T-helper 2 cell treated with Interferon-gamma antibody and Interleukin-4, amounts not matched to agents 5 μg/mL and 100 μg/mL, for 36 hours (primary cell): Measurements from ENCODE around the gene TAAR2.

ENCODE experiments used
- DNase-seq: peaks from one replicate; pipeline ENCODE4 v3.0.0; 2021; ENCODE audit warnings: low spot score
- H3K27ac Mint-ChIP-seq: one replicate; pipeline ENCODE4 v1.8.0; 2021; ENCODE audit warnings: mild to moderate bottlenecking, mixed read lengths
- H3K27me3 Mint-ChIP-seq: one replicate; pipeline ENCODE4 v1.8.0; 2021; ENCODE audit warnings: low read depth, mixed read lengths
- H3K36me3 Mint-ChIP-seq: one replicate; pipeline ENCODE4 v1.8.0; 2021; ENCODE audit warnings: low read depth, mixed read lengths
- H3K4me1 Mint-ChIP-seq: one replicate; pipeline ENCODE4 v1.8.0; 2021; ENCODE audit warnings: low read depth, mixed read lengths
- H3K4me3 Mint-ChIP-seq: one replicate; pipeline ENCODE4 v1.8.0; 2022; ENCODE audit warnings: mild to moderate bottlenecking, moderate library complexity, mixed read lengths
- H3K9me3 Mint-ChIP-seq: one replicate; pipeline ENCODE4 v1.8.0; 2021; ENCODE audit warnings: mixed read lengths

TAAR2 gene

DNA sequence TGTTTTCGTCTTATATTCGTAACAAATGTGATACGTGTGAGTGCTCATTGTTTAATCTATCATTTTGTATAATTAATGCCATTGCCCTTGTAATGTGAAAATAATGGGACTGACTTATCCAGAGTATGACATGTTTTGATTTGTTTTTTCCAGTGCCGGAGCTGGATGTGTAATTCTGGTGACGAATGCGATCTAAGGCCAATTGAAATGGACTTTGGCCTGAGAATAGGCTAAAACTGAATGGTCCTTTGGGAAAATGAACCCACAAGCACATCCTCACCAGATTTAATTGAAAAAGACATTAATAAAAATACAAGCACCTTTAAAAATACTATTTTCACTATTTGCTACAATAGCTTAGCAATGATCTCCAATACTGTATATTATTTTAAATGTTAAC lies 27.9 kb downstream of the TAAR2 start:
- Mint-ChIP-seq H3K36me3 (no peaks in the 10 kb centered on the region), H3K4me3 (no peak overlapping the region), H3K9me3 (no peaks in the 10 kb centered on the region), H3K4me1 (no peaks in the 10 kb centered on the region), H3K27me3 (peaks cover 13% of the 10 kb centered on the region), H3K27ac (no peak overlapping the region)
- no peak for DNase-seq

DNA sequence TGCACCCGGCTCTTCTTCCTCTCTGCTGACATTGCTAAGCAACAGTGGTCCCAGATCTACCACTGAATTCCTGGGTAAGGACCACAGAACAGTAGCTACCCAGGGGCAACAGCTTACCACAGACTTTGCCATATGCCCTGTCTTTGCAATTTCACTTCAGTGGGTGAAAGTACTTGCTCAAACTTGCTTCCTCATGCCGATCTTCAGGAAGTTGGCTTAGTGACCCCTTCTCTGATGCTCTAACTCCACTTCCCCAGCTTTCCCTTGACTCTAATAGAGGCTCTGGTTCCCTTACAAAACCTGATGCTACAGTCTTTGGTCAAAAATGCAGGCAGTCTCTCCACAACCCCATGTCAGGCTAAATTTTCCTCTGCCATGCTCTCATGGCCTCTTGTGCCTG lies 31.2 kb downstream of the TAAR2 start:
- H3K27ac Mint-ChIP-seq: no peak overlapping the region
- peaks cover 6% of the 10 kb centered on the region for H3K27me3 Mint-ChIP-seq
- no peaks in the 10 kb centered on the region for H3K36me3 Mint-ChIP-seq
- no peak for DNase-seq
- no peak overlapping the region for H3K4me3 Mint-ChIP-seq
- no peaks in the 10 kb centered on the region for H3K9me3 Mint-ChIP-seq
- no peaks in the 10 kb centered on the region for H3K4me1 Mint-ChIP-seq

DNA sequence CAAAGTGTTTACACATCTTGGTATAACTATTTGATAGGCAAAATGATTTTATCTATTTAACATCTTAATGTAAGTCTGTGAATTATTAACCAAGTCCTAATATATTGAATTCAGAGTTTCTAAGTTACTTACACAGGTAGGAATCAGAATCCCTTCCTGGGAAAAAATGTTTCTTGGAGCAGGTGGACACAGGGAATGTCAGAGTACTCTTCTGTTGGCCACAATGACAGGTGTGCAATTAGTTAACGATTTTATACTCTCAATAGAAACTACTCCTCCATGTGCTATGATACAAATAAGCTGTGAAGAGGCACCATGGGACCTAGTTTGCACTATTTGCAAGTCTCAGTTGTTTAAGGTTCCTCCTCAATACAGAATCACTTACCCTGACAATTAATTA lies 33.7 kb downstream of the TAAR2 start:
- no peaks in the 10 kb centered on the region for H3K9me3 Mint-ChIP-seq
- no peak overlapping the region for H3K27ac Mint-ChIP-seq
- H3K36me3 Mint-ChIP-seq: no peaks in the 10 kb centered on the region
- H3K4me1 Mint-ChIP-seq: no peaks in the 10 kb centered on the region
- peaks cover 6% of the 10 kb centered on the region for H3K27me3 Mint-ChIP-seq
- no peak overlapping the region for H3K4me3 Mint-ChIP-seq
- DNase-seq: no peak

DNA sequence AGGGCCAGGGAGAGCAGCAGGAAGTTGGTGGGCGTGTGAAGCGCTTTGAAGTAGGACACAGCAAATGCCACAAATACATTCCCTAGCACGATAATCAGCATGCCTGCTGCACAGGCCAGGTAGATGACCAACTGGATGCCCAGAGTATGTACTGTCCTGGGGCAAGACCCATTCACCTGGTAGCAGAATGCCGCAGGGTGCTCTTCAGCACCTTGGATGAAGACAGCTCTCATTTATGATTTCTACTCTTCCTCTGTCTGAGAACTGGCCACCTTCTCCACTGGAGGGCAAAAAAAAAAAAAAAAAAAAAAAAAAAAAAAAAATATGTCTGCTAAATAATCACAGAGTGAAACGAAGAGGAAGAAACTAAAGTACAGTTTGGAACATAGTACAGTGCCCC lies 34.6 kb downstream of the TAAR2 start, which contains the start of gene TAAR5:
Gene TAAR5, minus strand, starts transcription at position 288 of the 400 bp plus-strand sequence. Its CDS starts 55 bp downstream, at position 233.
- DNase-seq: no peak
- no peak within 1 kb of the TSS for H3K4me3 Mint-ChIP-seq
- no peaks in the 10 kb centered on the region for H3K4me1 Mint-ChIP-seq
- no peak within 1 kb of the TSS for H3K27ac Mint-ChIP-seq
- H3K27me3 Mint-ChIP-seq: peaks cover 6% of the 10 kb centered on the region
- H3K36me3 Mint-ChIP-seq: no peaks in the 10 kb centered on the region
- no peaks in the 10 kb centered on the region for H3K9me3 Mint-ChIP-seq

DNA sequence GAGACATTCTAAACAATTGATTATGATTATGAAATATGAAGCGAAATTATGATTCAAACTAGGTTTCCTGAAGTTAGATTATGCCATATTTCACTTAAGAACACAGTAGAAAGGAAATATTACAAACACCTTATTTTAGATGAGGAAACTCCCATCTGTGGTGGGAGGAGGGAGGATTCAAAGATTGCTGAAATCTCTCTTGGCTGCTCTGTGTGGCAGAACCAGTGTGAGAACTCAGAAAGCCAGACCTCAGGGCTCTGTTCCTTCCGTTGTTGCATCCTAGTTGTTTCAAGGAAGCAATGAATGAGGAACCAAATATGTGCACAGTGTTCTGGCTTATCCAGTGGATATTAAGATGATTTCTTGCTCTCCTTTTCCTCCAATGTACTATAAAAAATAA lies 36.7 kb downstream of the TAAR2 start:
- no peaks in the 10 kb centered on the region for H3K4me1 Mint-ChIP-seq
- peaks cover 7% of the 10 kb centered on the region for H3K27me3 Mint-ChIP-seq
- no peak for DNase-seq

DNA sequence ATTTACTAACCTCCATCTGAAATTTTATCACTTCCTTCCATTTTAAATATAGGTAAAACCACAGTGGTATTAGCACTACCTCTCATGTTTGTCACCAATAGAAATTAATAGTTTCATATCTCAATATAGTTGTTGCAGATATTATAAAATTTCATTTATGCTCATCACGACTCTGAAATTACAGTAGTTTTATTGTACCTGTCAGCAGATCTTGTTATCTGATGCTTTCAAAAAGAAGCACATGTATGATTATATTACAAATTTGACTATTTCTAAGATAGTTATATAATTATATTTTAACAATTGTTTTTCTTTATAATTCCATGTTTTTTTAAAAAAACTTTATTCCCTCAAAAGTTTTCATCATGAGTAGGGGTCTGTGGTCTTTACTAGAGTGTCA lies 39.4 kb downstream of the TAAR2 start:
- H3K4me1 Mint-ChIP-seq: no peaks in the 10 kb centered on the region
- no peaks in the 10 kb centered on the region for H3K36me3 Mint-ChIP-seq
- no peak overlapping the region for H3K4me3 Mint-ChIP-seq
- no peaks in the 10 kb centered on the region for H3K9me3 Mint-ChIP-seq
- peaks cover 9% of the 10 kb centered on the region for H3K27me3 Mint-ChIP-seq
- no peak for DNase-seq
- no peak overlapping the region for H3K27ac Mint-ChIP-seq

More for the DNA sequence above, 36.7 kb downstream of the TAAR2 start:
- Mint-ChIP-seq H3K9me3 (no peaks in the 10 kb centered on the region), H3K36me3 (no peaks in the 10 kb centered on the region), H3K4me3 (no peak overlapping the region), H3K27ac (no peak overlapping the region)

DNA sequence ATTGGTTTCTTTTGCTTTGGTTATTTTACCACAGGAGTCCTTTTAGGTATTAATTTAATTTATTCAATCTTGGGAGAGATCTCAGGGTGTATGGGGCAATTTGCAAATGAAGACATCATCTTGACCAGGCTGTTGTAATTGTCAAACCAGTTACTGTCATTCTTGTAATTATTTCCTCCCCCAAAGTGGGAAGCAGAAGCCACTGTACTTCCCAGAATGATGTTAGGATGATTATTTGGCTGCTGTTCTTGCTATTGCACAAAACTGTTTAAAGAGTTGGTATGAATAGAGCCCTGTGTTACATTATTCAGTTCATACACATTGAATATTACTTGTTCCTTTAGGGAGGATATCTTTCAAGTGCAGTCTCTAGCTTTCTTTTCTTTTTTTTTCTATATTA lies 52.3 kb downstream of the TAAR2 start:
- H3K36me3 Mint-ChIP-seq: no peaks in the 10 kb centered on the region
- no peak overlapping the region for H3K4me3 Mint-ChIP-seq
- no peaks in the 10 kb centered on the region for H3K4me1 Mint-ChIP-seq
- DNase-seq: no peak
- no peak overlapping the region for H3K27ac Mint-ChIP-seq
- no peaks in the 10 kb centered on the region for H3K9me3 Mint-ChIP-seq
- peaks cover 13% of the 10 kb centered on the region for H3K27me3 Mint-ChIP-seq

DNA sequence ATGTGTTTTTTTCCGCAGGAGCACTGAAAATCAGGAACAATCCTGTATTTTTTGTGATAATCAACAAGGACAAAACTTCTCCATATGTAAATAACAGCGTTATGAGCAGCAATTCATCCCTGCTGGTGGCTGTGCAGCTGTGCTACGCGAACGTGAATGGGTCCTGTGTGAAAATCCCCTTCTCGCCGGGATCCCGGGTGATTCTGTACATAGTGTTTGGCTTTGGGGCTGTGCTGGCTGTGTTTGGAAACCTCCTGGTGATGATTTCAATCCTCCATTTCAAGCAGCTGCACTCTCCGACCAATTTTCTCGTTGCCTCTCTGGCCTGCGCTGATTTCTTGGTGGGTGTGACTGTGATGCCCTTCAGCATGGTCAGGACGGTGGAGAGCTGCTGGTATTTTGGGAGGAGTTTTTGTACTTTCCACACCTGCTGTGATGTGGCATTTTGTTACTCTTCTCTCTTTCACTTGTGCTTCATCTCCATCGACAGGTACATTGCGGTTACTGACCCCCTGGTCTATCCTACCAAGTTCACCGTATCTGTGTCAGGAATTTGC lies 53.8 kb downstream of the TAAR2 start, which contains the start of gene TAAR6:
Gene TAAR6, plus strand, starts transcription at position 102 of the 557 bp plus-strand sequence. Its CDS starts 0 bp downstream, at position 102.
- Mint-ChIP-seq H3K9me3 (no peaks in the 10 kb centered on the region), H3K27me3 (peaks cover 13% of the 10 kb centered on the region), H3K4me1 (no peaks in the 10 kb centered on the region), H3K4me3 (no peak within 1 kb of the TSS), H3K27ac (no peak within 1 kb of the TSS), H3K36me3 (no peaks in the 10 kb centered on the region)
- no peak for DNase-seq

DNA sequence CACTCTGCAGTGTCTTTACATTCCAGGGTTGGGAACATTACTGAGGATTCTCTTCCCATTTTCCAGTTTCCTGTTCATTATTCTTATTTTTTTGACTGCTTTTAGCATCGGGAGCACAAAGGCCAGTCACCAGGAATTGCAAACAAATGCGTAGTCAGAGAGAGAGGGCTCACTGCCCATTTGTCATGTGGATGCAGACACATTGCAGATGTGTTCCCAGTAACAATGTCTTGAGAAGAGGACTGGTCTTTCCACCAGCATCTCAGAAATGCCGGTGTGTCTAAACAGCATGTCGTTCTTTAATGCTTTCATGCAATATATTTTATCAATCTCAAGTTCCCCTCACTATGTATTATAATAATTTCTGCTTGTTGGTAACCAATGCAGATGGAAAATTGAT lies 54.9 kb downstream of the TAAR2 start:
- Mint-ChIP-seq H3K36me3 (no peaks in the 10 kb centered on the region), H3K27ac (no peak overlapping the region)
- no peak for DNase-seq

DNA sequence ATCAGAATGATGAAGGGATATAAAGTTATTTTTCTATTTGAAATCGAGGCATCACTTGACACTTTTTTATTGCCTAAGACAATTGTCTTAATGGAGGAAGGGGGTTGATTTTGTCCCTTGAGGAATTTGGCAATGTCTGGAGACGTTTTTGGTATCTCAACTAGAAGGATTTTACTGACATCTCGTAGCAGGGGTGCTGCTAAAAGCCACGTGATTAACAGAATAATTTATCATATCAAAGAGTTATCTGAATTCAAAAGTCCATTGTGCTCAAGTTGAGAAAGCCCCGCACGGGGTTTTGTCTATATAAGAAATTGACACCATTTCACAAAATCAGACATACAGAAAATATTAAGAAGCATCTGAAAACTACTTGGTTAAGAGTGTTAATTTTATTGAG lies 55.5 kb downstream of the TAAR2 start:
- H3K4me3 Mint-ChIP-seq: no peak overlapping the region
- H3K27ac Mint-ChIP-seq: no peak overlapping the region
- no peaks in the 10 kb centered on the region for H3K9me3 Mint-ChIP-seq
- no peaks in the 10 kb centered on the region for H3K36me3 Mint-ChIP-seq
- H3K27me3 Mint-ChIP-seq: peaks cover 12% of the 10 kb centered on the region
- no peak for DNase-seq
- no peaks in the 10 kb centered on the region for H3K4me1 Mint-ChIP-seq

More for the DNA sequence above, 54.9 kb downstream of the TAAR2 start:
- H3K4me3 Mint-ChIP-seq: no peak overlapping the region
- no peaks in the 10 kb centered on the region for H3K9me3 Mint-ChIP-seq
- H3K4me1 Mint-ChIP-seq: no peaks in the 10 kb centered on the region
- H3K27me3 Mint-ChIP-seq: peaks cover 13% of the 10 kb centered on the region

DNA sequence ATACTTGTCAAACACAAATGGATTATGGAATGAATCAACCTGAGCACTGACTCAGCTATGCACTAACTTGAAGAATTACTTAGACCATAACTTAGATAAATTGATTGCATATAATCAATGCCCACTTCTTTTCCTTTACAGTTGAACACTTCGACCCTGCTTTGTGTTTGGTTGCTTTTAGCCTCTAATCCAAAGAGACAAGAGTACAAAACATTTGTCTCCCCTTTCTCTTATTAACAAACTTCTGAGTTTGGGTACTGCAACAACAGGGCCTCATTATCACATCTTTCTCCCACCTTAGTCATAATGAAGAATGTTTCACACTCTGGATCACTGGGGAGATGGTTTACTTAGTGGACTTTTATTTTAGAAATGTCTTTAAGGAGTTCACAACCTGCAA lies 56.5 kb downstream of the TAAR2 start:
- Mint-ChIP-seq H3K36me3 (no peaks in the 10 kb centered on the region), H3K4me1 (no peaks in the 10 kb centered on the region), H3K9me3 (no peaks in the 10 kb centered on the region), H3K27me3 (peaks cover 9% of the 10 kb centered on the region), H3K27ac (no peak overlapping the region), H3K4me3 (no peak overlapping the region)
- no peak for DNase-seq
